H9 (cell line): ENCODE data around the gene PISD. TPM values are rescaled to one million over a fixed set of nuclear protein-coding genes. Genes with fewer than 3 reads are reported as not detected.

ENCODE experiments used
- DNase-seq: peaks from one replicate; pipeline ENCODE4 v3.0.0-alpha.2; 2017
- H2AFZ ChIP-seq: one replicate; pipeline ENCODE4 v1.6.1; 2013; ENCODE audit warnings: mild to moderate bottlenecking, low read length, control low read depth, moderate library complexity
- H2AK5ac ChIP-seq: 2 replicates; pipeline ENCODE4 v1.6.1; 2013; ENCODE audit warnings: low read length, control low read depth, mixed read lengths; ENCODE audit not compliant: insufficient read length
- H2BK120ac ChIP-seq: one replicate; pipeline ENCODE4 v1.6.1; 2013; ENCODE audit warnings: low read depth, mild to moderate bottlenecking, low read length, control low read depth, inconsistent platforms; ENCODE audit not compliant: poor library complexity, severe bottlenecking
- H2BK12ac ChIP-seq: 2 replicates; pipeline ENCODE4 v1.6.1; 2013; ENCODE audit warnings: low read length, control low read depth, mixed read lengths, low read depth; ENCODE audit not compliant: insufficient read length
- H2BK15ac ChIP-seq: 2 replicates; pipeline ENCODE4 v1.6.1; 2013; ENCODE audit warnings: low read depth, low read length, control low read depth
- H2BK20ac ChIP-seq: one replicate; pipeline ENCODE4 v1.6.1; 2013; ENCODE audit warnings: low read depth, mild to moderate bottlenecking, low read length, control low read depth, inconsistent platforms; ENCODE audit not compliant: poor library complexity, severe bottlenecking
- H2BK5ac ChIP-seq: 2 replicates; pipeline ENCODE4 v1.6.1; 2013; ENCODE audit warnings: low read length, control low read depth, mixed read lengths; ENCODE audit not compliant: insufficient read length
- H3K14ac ChIP-seq: 2 replicates; pipeline ENCODE4 v1.6.1; 2013; ENCODE audit warnings: low read length, control low read depth; ENCODE audit not compliant: insufficient read depth
- H3K18ac ChIP-seq: 2 replicates; pipeline ENCODE4 v1.6.1; 2013; ENCODE audit warnings: low read depth, mild to moderate bottlenecking, mixed read lengths, low read length, control low read depth; ENCODE audit not compliant: insufficient read length
- H3K23ac ChIP-seq: 2 replicates; pipeline ENCODE4 v1.6.1; 2013; ENCODE audit warnings: low read length, control low read depth, mixed read lengths, low read depth; ENCODE audit not compliant: insufficient read length
- H3K23me2 ChIP-seq: 2 replicates; pipeline ENCODE4 v1.6.1; 2013; ENCODE audit warnings: low read depth, mild to moderate bottlenecking, mixed read lengths, low read length, control low read depth; ENCODE audit not compliant: insufficient read length, poor library complexity, severe bottlenecking
- H3K27ac ChIP-seq: 2 replicates; pipeline ENCODE4 v1.5.1; 2013; ENCODE audit warnings: low read length, control low read depth, mixed read lengths, low read depth; ENCODE audit not compliant: insufficient read length
- H3K27me3 ChIP-seq: 2 replicates; pipeline ENCODE4 v1.6.1; 2013; ENCODE audit warnings: low read length, control low read depth, inconsistent platforms; ENCODE audit not compliant: insufficient read depth
- H3K4ac ChIP-seq: 2 replicates; pipeline ENCODE4 v1.6.1; 2013; ENCODE audit warnings: low read depth, mild to moderate bottlenecking, control low read depth, inconsistent platforms, low read length, moderate library complexity
- H3K4me1 ChIP-seq: 2 replicates; pipeline ENCODE4 v1.6.1; 2013; ENCODE audit warnings: low read length, control low read depth, inconsistent platforms; ENCODE audit not compliant: insufficient read depth
- H3K4me2 ChIP-seq: 2 replicates; pipeline ENCODE4 v1.6.1; 2013; ENCODE audit warnings: low read length, control low read depth, mixed read lengths; ENCODE audit not compliant: insufficient read length, insufficient read depth
- H3K56ac ChIP-seq: 2 replicates; pipeline ENCODE4 v1.6.1; 2013; ENCODE audit warnings: low read depth, mild to moderate bottlenecking, mixed read lengths, low read length, control low read depth; ENCODE audit not compliant: insufficient read length
- H3K79me1 ChIP-seq: 2 replicates; pipeline ENCODE4 v1.6.1; 2013; ENCODE audit warnings: low read depth, mild to moderate bottlenecking, moderate library complexity, low read length, control low read depth, inconsistent platforms; ENCODE audit not compliant: insufficient read depth, poor library complexity, severe bottlenecking
- H3K79me2 ChIP-seq: 2 replicates; pipeline ENCODE4 v1.6.1; 2013; ENCODE audit warnings: low read length, control low read depth, inconsistent platforms; ENCODE audit not compliant: insufficient read depth
- H3K9ac ChIP-seq: 2 replicates; pipeline ENCODE4 v1.6.1; 2013; ENCODE audit warnings: low read length, control low read depth, mixed read lengths; ENCODE audit not compliant: insufficient read length; ENCODE audit errors: extremely low read depth
- H3K9me3 ChIP-seq: one replicate; pipeline ENCODE4 v1.6.1; 2013; ENCODE audit warnings: low read depth, low read length, inconsistent platforms; ENCODE audit not compliant: control insufficient read depth
- H3T11ph ChIP-seq: one replicate; pipeline ENCODE4 v1.6.1; 2013; ENCODE audit warnings: mild to moderate bottlenecking, low read length, control low read depth, inconsistent platforms
- H4K20me1 ChIP-seq: one replicate; pipeline ENCODE4 v1.6.1; 2013; ENCODE audit not compliant: control insufficient read depth, insufficient read length, insufficient read depth
- H4K5ac ChIP-seq: 2 replicates; pipeline ENCODE4 v1.6.1; 2013; ENCODE audit warnings: low read depth, mild to moderate bottlenecking, mixed read lengths, low read length, control low read depth; ENCODE audit not compliant: insufficient read length
- H4K8ac ChIP-seq: replicated peaks from 2 replicates; pipeline ENCODE4 v1.6.1; 2013; ENCODE audit warnings: low read length, control low read depth, mixed read lengths, low read depth; ENCODE audit not compliant: insufficient read length
- H4K91ac ChIP-seq: 2 replicates; pipeline ENCODE4 v1.6.1; 2013; ENCODE audit warnings: low read depth, mild to moderate bottlenecking, moderate library complexity, mixed read lengths, low read length, control low read depth; ENCODE audit not compliant: insufficient read length
- H3K27ac Mint-ChIP-seq, 3 experiments: 2 replicates in 2 of 3; 3 replicates in 1 of 3; pipeline ENCODE4 v1.8.0; 2020 to 2021; ENCODE audit warnings: mixed read lengths in 3 of 3, mild to moderate bottlenecking in 1 of 3, moderate library complexity in 1 of 3
- H3K27me3 Mint-ChIP-seq: 2 replicates; pipeline ENCODE4 v1.8.0; 2021; ENCODE audit warnings: low read depth, mild to moderate bottlenecking, moderate library complexity, mixed read lengths
- H3K36me3 Mint-ChIP-seq, 3 experiments: 2 replicates in 2 of 3; 3 replicates in 1 of 3; pipeline ENCODE4 v1.8.0; 2020 to 2021; ENCODE audit warnings: low read depth in 3 of 3, mixed read lengths in 3 of 3; ENCODE audit not compliant: insufficient read depth in 1 of 3
- H3K4me1 Mint-ChIP-seq, 2 experiments: 2 replicates each; pipeline ENCODE4 v1.8.0; 2020; ENCODE audit warnings: mixed read lengths in 2 of 2
- H3K4me3 Mint-ChIP-seq, 2 experiments: 2 replicates in 1 of 2; 3 replicates in 1 of 2; pipeline ENCODE4 v1.8.0; 2020 to 2021; ENCODE audit warnings: mild to moderate bottlenecking in 2 of 2, mixed read lengths in 2 of 2, moderate library complexity in 1 of 2
- H3K9me3 Mint-ChIP-seq, 2 experiments: 2 replicates in 1 of 2; 3 replicates in 1 of 2; pipeline ENCODE4 v1.8.0; 2020; ENCODE audit warnings: mild to moderate bottlenecking in 2 of 2, mixed read lengths in 2 of 2, moderate library complexity in 1 of 2
- WGBS: extraction: QIAGEN DNeasy Blood & Tissue Kit; methylation state at CpG from one replicate; pipeline ENCODE4 v1.1.7; 2013; ENCODE audit warnings: missing lambda C conversion rate, low lambda C conversion rate, mixed read lengths; ENCODE audit not compliant: insufficient read length; ENCODE audit errors: extremely low coverage; 5-methylcytosine and 5-hydroxymethylcytosine counted together
- total RNA-seq: library from RNA; stranded (reverse); gene quantifications from 2 replicates; pipeline ENCODE4 v1.2.1, GENCODE V29; 2021
- TF ChIP-seq, protein P1 (sequence below): fragments of 200-600 bp; sonication (generic); conservative IDR thresholded peaks from 3 replicates; pipeline ENCODE4 v1.8.0; 2021; ENCODE audit warnings: antibody characterized with exemption, mild to moderate bottlenecking

PISD gene
- total RNA-seq, 1 experiment from 2014 or later, result 62.0 TPM

DNA sequence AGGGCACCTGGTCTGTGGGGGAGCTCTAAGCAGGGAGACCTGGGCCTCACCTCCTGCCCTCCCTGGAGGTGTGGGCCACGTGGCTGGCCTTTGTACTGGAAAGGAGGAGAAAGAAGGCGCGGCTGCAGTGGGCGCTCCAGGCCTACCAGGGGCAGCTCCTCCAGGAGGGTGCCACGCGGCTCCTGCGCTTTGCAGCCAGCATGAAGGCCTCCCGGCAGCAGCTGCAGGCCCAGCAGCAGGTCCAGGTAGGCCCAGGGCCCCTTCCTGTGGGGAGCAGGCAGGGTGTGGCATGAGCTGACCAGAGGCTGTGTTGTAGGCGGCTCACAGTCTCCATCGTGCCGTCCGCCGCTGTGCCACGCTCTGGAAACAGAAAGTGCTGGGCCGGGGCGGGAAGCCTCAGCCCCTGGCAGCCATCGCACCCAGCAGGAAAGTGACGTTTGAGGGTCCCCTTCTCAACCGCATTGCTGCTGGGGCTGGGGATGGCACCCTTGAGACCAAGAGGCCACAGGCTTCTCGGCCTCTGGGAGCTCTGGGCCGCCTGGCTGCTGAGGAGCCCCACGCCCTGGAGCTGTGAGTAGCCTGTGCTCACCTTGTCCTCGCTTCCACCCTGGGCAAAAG, 48.6 kb downstream of the PISD start:
- Histone ChIP-seq H3K4me1 (no peaks in the 10 kb centered on the region), H3K23me2 (no peaks in the 10 kb centered on the region), H2BK5ac (no peak overlapping the region), H4K8ac (no peak overlapping the region), H3K79me2 (no peaks in the 10 kb centered on the region), H3K27ac (no peak overlapping the region), H3K18ac (no peak overlapping the region), H3K56ac (no peak overlapping the region), H2BK12ac (no peak overlapping the region), H4K5ac (no peak overlapping the region), H3T11ph (no peak overlapping the region), H3K23ac (no peak overlapping the region), H3K27me3 (no peaks in the 10 kb centered on the region), H2BK120ac (no peak overlapping the region), H2BK20ac (no peak overlapping the region), H4K91ac (no peak overlapping the region), H3K9me3 (no peaks in the 10 kb centered on the region), H3K79me1 (no peaks in the 10 kb centered on the region), H2BK15ac (no peak overlapping the region), H2AFZ (no peak overlapping the region), H3K9ac (no peak overlapping the region), H4K20me1 (no peaks in the 10 kb centered on the region), H3K14ac (no peak overlapping the region; the same call in 1 of the 2 replicates), H3K4ac (no peak overlapping the region), H3K4me2 (no peak overlapping the region), H2AK5ac (no peak overlapping the region)
- H3K9me3 Mint-ChIP-seq, result no peaks in the 10 kb centered on the region; a peak in 1 of 5 replicates
- DNase-seq, result no peak
- TF ChIP-seq, protein P1, sequence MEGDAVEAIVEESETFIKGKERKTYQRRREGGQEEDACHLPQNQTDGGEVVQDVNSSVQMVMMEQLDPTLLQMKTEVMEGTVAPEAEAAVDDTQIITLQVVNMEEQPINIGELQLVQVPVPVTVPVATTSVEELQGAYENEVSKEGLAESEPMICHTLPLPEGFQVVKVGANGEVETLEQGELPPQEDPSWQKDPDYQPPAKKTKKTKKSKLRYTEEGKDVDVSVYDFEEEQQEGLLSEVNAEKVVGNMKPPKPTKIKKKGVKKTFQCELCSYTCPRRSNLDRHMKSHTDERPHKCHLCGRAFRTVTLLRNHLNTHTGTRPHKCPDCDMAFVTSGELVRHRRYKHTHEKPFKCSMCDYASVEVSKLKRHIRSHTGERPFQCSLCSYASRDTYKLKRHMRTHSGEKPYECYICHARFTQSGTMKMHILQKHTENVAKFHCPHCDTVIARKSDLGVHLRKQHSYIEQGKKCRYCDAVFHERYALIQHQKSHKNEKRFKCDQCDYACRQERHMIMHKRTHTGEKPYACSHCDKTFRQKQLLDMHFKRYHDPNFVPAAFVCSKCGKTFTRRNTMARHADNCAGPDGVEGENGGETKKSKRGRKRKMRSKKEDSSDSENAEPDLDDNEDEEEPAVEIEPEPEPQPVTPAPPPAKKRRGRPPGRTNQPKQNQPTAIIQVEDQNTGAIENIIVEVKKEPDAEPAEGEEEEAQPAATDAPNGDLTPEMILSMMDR, result no peak
- no peaks in the 10 kb centered on the region; a peak in 1 of 4 replicates for H3K4me1 Mint-ChIP-seq
- no CpG with 5 or more reads among the region's 23 CpGs for WGBS
- peaks cover 1% of the 10 kb centered on the region; the same call in 1 of the 2 replicates for H3K27me3 Mint-ChIP-seq
- peaks cover 0 to 10% (median 9%) of the 10 kb centered on the region in 3 experiments; a peak in 5 of 7 replicates for H3K36me3 Mint-ChIP-seq
- no peak overlapping the region for H3K4me3 Mint-ChIP-seq
- H3K27ac Mint-ChIP-seq, result peak overlapping the region in 1 of 3 experiments; percentile 11; a peak in 2 of 7 replicates
